Tibial nerve (tissue), 4 donors: ENCODE results near the gene EFCAB9. TPM values are rescaled to one million over a fixed set of nuclear protein-coding genes. Genes with fewer than 3 reads are reported as not detected.

Source experiments
- DNase-seq, 2 donors: peaks; one replicate each; pipeline ENCODE4 v3.0.0-alpha.2; 2019; ENCODE audit warnings: low spot score in 2 of 2
- H3K27ac ChIP-seq, 4 donors: fragments of 200-600 bp; sonication (generic) in 3 of 4; one replicate each; pipeline ENCODE4 v1.5.1; 2017 to 2019; ENCODE audit warnings: mild to moderate bottlenecking in 1 of 4
- H3K27me3 ChIP-seq, 2 donors: fragments of 200-600 bp; sonication (generic) in 1 of 2; one replicate each; pipeline versions ENCODE4 v1.5.1 to v1.6.0; 2017 to 2019
- H3K36me3 ChIP-seq, 3 donors: fragments of 200-600 bp; sonication (generic); one replicate each; pipeline ENCODE4 v1.5.1; 2018 to 2019
- H3K4me1 ChIP-seq, 4 donors: fragments of 200-600 bp; sonication (generic) in 3 of 4; one replicate each; pipeline ENCODE4 v1.5.1; 2017 to 2019
- H3K4me3 ChIP-seq, 4 donors: fragments of 200-600 bp; sonication (generic) in 3 of 4; one replicate each; pipeline ENCODE4 v1.5.1; 2017 to 2019; ENCODE audit warnings: mild to moderate bottlenecking in 1 of 4, moderate library complexity in 1 of 4
- H3K9me3 ChIP-seq, 4 donors: fragments of 200-600 bp; sonication (generic) in 3 of 4; one replicate each; pipeline ENCODE4 v1.5.1; 2017 to 2019
- EP300 ChIP-seq, 2 donors: sonication (generic); formaldehyde crosslinking; IDR thresholded peaks; one replicate each; pipeline ENCODE4 v1.6.1; 2017; ENCODE audit warnings: antibody characterized with exemption in 2 of 2, mild to moderate bottlenecking in 1 of 2
- POLR2A ChIP-seq, 2 donors: fragments of 450-650 bp; IDR thresholded peaks; one replicate each; pipeline ENCODE4 v1.6.1; 2017; ENCODE audit warnings: antibody characterized with exemption in 2 of 2, mild to moderate bottlenecking in 2 of 2, moderate library complexity in 2 of 2
- WGBS, 2 donors: methylation state at CpG; one replicate each; pipeline ENCODE4 v1.1.5; 2018; 5-methylcytosine and 5-hydroxymethylcytosine counted together
- total RNA-seq, 4 donors: library from RNA; depleted of rRNA; stranded (reverse); fragments of >200 nt; gene quantifications; one replicate each; pipeline ENCODE4 v1.1.0, GENCODE V29; 2016
- TF ChIP-seq, protein P1 (sequence below), 5 experiments: fragments of 200-600 bp in 3 of 5; fragments of 450-650 bp in 2 of 5; sonication (generic) in 3 of 5; IDR thresholded peaks; one replicate each; pipeline ENCODE4 v1.5.1; 2016 to 2019; ENCODE audit warnings: antibody characterized with exemption in 5 of 5, mild to moderate bottlenecking in 3 of 5, moderate library complexity in 2 of 5

Gene EFCAB9
- total RNA-seq, 4 donors from 2014 or later: not detected

DNA sequence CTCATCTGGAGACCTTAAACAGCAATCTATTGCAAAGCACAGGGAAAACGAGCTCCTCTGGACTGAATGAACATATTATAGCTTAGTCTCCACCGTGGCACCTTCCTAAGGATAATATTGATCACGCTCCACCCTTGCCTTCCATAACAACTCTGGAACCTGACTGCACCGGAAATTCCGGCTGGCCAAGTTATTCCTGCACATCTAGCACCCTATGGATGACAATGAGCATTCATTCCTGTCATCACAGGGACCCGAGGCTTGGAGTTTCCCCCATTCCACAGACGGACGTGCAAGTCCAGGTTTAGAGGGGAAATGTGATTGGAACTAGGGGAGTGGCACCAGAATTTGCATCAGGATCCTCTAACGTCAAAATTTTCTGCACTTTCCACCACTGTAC lies 33.5 kb upstream of the EFCAB9 start:
- Histone ChIP-seq H3K27ac (peak overlapping the region in 2 of 4 donors; percentile 47 to 88), H3K9me3 (no peaks in the 10 kb centered on the region), H3K27me3 (no peaks in the 10 kb centered on the region), H3K4me3 (no peak overlapping the region), H3K36me3 (peaks cover 0 to 11% (median 0%) of the 10 kb centered on the region in 3 donors), H3K4me1 (peaks cover 0 to 68% (median 31%) of the 10 kb centered on the region in 4 donors)
- TF ChIP-seq POLR2A (IDR thresholded peaks at IDR 0.05) (no peak), EP300 (IDR thresholded peaks at IDR 0.05) (no peak)
- TF ChIP-seq, protein P1, sequence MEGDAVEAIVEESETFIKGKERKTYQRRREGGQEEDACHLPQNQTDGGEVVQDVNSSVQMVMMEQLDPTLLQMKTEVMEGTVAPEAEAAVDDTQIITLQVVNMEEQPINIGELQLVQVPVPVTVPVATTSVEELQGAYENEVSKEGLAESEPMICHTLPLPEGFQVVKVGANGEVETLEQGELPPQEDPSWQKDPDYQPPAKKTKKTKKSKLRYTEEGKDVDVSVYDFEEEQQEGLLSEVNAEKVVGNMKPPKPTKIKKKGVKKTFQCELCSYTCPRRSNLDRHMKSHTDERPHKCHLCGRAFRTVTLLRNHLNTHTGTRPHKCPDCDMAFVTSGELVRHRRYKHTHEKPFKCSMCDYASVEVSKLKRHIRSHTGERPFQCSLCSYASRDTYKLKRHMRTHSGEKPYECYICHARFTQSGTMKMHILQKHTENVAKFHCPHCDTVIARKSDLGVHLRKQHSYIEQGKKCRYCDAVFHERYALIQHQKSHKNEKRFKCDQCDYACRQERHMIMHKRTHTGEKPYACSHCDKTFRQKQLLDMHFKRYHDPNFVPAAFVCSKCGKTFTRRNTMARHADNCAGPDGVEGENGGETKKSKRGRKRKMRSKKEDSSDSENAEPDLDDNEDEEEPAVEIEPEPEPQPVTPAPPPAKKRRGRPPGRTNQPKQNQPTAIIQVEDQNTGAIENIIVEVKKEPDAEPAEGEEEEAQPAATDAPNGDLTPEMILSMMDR (IDR thresholded peaks at IDR 0.05): no peak
- no peak for DNase-seq
- 71 to 81% methylated on average over 9 of the region's 9 CpGs for WGBS, 2 donors

DNA sequence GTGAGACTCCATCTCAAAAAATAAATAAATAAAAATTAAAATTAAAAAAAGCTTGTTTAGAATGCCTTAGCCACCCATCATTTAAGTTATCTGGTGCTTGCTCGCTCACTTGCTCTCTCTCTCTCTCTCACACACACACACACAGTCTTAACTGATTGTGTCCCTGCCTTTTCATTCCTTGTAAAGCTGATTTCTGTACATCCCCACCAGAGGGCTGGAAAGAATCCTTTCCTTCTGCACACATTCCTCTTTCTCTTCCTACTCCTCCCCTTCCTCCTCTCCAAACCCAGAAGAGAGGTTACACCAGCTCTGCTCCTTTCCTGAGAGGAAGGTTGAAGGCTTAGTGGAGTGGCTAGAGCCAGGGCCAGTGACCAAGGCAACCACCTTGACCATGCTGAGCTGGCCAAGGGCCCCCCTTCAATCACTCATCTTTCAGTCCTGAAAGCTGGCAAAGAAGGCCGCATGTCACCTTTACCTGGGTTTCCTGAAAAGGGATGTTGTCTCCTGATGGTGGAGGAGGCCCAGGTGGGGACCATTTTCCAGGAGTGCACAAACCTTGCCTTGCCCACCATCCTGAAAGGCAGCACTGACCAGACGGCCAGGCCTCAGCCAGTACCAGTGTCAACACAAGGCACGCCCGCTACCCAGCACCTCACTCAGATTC lies 31.5 kb upstream of the EFCAB9 start:
- WGBS, 2 donors: 78 to 93% methylated on average over 5 of the region's 5 CpGs
- TF ChIP-seq POLR2A (IDR thresholded peaks at IDR 0.05): no peak
- TF ChIP-seq, protein P1 (IDR thresholded peaks at IDR 0.05): no peak
- TF ChIP-seq EP300 (IDR thresholded peaks at IDR 0.05): no peak
- no peak overlapping the region for H3K4me3 ChIP-seq
- DNase-seq: no peak
- peaks cover 0 to 74% (median 38%) of the 10 kb centered on the region in 4 donors for H3K4me1 ChIP-seq
- H3K27ac ChIP-seq: peak overlapping the region in 3 of 4 donors; percentile 48 to 93 (median 88)
- no peaks in the 10 kb centered on the region for H3K36me3 ChIP-seq
- H3K9me3 ChIP-seq: no peaks in the 10 kb centered on the region
- no peaks in the 10 kb centered on the region for H3K27me3 ChIP-seq

DNA sequence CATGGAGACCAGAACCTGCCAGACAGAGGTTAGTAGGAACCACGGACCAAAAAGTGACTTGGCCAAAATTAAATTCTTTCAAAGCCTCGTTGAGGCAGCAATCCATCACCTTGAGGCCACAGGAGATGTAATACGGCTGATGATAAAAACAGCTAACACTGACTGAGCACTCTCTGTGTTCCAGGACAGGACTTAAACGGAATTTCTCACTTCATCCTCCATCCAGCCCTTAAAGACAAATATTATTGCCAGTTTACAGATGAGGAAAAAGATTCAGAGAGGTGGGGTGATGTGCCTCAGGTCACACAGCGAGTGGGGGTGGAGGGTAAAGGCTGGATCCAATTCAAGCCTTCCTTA lies 31.0 kb upstream of the EFCAB9 start:
- Histone ChIP-seq H3K9me3 (no peaks in the 10 kb centered on the region), H3K27ac (peak overlapping the region in 3 of 4 donors; percentile 48 to 93 (median 88)), H3K4me3 (no peak overlapping the region), H3K4me1 (peaks cover 0 to 79% (median 43%) of the 10 kb centered on the region in 4 donors), H3K36me3 (no peaks in the 10 kb centered on the region), H3K27me3 (no peaks in the 10 kb centered on the region)
- 41 to 46% methylated on average over 5 of the region's 5 CpGs for WGBS, 2 donors
- TF ChIP-seq POLR2A (IDR thresholded peaks at IDR 0.05) (no peak), EP300 (IDR thresholded peaks at IDR 0.05) (no peak)
- TF ChIP-seq, protein P1 (IDR thresholded peaks at IDR 0.05): no peak
- no peak for DNase-seq

DNA sequence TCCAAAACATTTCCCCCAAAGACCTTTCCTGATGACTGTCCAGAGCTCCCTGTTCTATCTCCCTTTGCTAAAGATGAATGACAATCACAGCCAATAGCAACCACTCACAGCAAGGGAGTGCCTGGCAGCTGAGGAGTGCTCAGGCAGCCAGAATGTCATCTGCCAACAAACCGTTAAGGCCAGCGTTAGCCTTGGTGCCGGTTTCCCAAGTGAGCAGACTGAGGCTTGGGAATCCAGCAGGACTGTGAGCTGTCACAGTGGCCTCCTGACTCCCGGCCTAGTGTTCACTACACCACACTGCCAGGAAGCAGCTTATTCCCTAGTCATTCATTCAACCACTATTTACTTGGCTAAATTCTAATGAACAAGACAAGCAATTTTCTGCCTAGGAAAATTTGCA lies 30.6 kb upstream of the EFCAB9 start:
- TF ChIP-seq, protein P1 (IDR thresholded peaks at IDR 0.05): no peak
- no peak for TF ChIP-seq POLR2A (IDR thresholded peaks at IDR 0.05)
- no peak for TF ChIP-seq EP300 (IDR thresholded peaks at IDR 0.05)
- no peak overlapping the region for H3K4me3 ChIP-seq
- peaks cover 0 to 83% (median 45%) of the 10 kb centered on the region in 4 donors for H3K4me1 ChIP-seq
- WGBS, 2 donors: 19 to 28% methylated on average over 4 of the region's 4 CpGs
- H3K27ac ChIP-seq: peak overlapping the region in 3 of 4 donors; percentile 48 to 93 (median 88)
- H3K36me3 ChIP-seq: no peaks in the 10 kb centered on the region
- H3K27me3 ChIP-seq: no peaks in the 10 kb centered on the region
- no peak for DNase-seq
- no peaks in the 10 kb centered on the region for H3K9me3 ChIP-seq

DNA sequence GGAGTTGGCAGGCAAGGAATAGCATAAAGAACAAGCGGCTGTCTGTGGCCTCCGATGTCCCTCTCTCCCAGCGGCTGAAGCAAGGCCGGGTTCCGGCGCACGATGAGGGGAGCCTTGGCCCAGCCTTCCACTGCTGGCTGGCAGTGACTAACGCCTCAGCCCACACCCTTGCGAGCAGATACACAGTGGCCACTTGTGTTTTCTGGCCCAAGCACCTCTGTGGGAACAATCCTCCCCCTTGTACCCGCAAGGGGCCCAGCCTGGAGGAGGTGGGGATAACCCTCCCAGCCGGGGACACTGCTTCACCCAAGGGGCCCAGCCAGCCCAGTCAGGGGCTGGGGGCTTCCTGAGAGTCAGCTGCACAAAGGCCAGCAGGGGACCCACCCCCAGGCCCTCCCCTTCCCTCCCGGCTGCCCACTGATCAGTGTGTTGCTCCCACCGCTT lies 29.2 kb upstream of the EFCAB9 start:
- Histone ChIP-seq H3K27me3 (no peaks in the 10 kb centered on the region), H3K36me3 (no peaks in the 10 kb centered on the region), H3K4me3 (no peak overlapping the region), H3K9me3 (no peaks in the 10 kb centered on the region), H3K27ac (peak overlapping the region; percentile 68 to 93 (median 78)), H3K4me1 (peaks cover 0 to 88% (median 53%) of the 10 kb centered on the region in 4 donors)
- 49 to 51% methylated on average over 11 to 13 of the region's 13 CpGs for WGBS, 2 donors
- DNase-seq: peak in 1 of 2 donors; percentile 51
- TF ChIP-seq EP300 (IDR thresholded peaks at IDR 0.05) (peak in 1 of 2 donors; percentile 79), POLR2A (IDR thresholded peaks at IDR 0.05) (no peak)
- TF ChIP-seq, protein P1 (IDR thresholded peaks at IDR 0.05): peak in 1 of 5 experiments; percentile 19
